Measurements from ENCODE around the gene MAP3K20. TPM values are rescaled to one million over a fixed set of nuclear protein-coding genes. Genes with fewer than 3 reads are reported as not detected.

The MAP3K20 gene
- total RNA-seq, 1 donor from 2014 or later = 466 TPM

DNA sequence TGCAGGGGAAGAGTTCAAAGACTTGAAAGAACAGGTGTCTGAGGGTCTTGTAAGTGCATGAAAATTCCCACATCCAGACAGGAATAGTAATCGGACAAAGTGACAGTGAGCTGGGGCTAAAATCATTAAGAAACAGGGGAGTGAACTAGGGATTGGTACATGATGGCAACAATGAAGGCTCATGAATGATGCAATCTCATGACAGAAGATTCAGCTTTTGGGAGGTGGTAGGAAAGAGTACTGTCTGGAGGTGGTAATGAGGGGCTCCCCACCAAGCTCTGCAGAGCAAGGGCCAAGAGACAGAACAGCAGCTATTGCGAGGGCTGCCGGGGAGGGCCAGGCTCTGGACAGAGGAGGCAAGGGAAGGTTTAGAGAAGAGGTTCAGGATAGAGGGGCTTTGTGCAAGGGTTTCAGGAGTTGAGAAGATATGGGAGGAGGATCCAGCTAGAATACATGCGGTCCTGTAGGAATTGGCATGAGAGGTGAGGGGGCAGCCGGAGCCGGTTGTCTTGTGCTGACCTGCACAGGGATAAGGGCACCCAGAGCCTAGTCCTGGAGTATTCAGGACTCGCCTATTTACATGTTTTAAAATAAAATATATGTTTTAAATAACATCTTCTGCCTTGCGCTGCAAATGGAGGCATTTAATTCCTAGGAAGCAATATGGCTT is 31.4 kb downstream of the MAP3K20 start:
- H3K36me3 ChIP-seq = peaks cover 8% of the 10 kb centered on the region
- H3K4me3 ChIP-seq = no peak overlapping the region
- H3K9me3 ChIP-seq (replicated peaks) = peaks cover 5% of the 10 kb centered on the region
- H3K27ac ChIP-seq (replicated peaks) = peak overlapping the region; percentile 64
- TF ChIP-seq, protein P1, sequence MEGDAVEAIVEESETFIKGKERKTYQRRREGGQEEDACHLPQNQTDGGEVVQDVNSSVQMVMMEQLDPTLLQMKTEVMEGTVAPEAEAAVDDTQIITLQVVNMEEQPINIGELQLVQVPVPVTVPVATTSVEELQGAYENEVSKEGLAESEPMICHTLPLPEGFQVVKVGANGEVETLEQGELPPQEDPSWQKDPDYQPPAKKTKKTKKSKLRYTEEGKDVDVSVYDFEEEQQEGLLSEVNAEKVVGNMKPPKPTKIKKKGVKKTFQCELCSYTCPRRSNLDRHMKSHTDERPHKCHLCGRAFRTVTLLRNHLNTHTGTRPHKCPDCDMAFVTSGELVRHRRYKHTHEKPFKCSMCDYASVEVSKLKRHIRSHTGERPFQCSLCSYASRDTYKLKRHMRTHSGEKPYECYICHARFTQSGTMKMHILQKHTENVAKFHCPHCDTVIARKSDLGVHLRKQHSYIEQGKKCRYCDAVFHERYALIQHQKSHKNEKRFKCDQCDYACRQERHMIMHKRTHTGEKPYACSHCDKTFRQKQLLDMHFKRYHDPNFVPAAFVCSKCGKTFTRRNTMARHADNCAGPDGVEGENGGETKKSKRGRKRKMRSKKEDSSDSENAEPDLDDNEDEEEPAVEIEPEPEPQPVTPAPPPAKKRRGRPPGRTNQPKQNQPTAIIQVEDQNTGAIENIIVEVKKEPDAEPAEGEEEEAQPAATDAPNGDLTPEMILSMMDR (IDR thresholded peaks at IDR 0.05; ENCODE audit: borderline replicate concordance) = no peak
- no peaks in the 10 kb centered on the region for H3K27me3 ChIP-seq (ENCODE audit: low read depth)
- H3K4me1 ChIP-seq = peaks cover 82% of the 10 kb centered on the region
- DNase-seq = no peak
- intact Hi-C loops (cut with micrococcal nuclease) = no loop called here

- TF ChIP-seq, protein P1 (IDR thresholded peaks at IDR 0.05; ENCODE audit: borderline replicate concordance) = no peak
- H3K36me3 ChIP-seq = peaks cover 8% of the 10 kb centered on the region
- H3K4me1 ChIP-seq = peaks cover 80% of the 10 kb centered on the region
- peaks cover 5% of the 10 kb centered on the region for H3K9me3 ChIP-seq (replicated peaks)
- peak overlapping the region; percentile 64 for H3K27ac ChIP-seq (replicated peaks)
- intact Hi-C loops (cut with micrococcal nuclease) = no loop called here
- H3K4me3 ChIP-seq = no peak overlapping the region
- no peak for DNase-seq
- no peaks in the 10 kb centered on the region for H3K27me3 ChIP-seq (ENCODE audit: low read depth)
Measured at GRCh38 chr2:173107629-173108022, 32.0 kb downstream of the MAP3K20 start.

- DNase-seq = no peak
- H3K4me1 ChIP-seq = peaks cover 61% of the 10 kb centered on the region
Measured at GRCh38 chr2:173109253-173110188, 33.9 kb downstream of the MAP3K20 start.

GRCh38 chr2:173117678-173118077 is 42.0 kb downstream of the MAP3K20 start:
- Histone ChIP-seq H3K4me1 (peaks cover 55% of the 10 kb centered on the region), H3K27ac (replicated peaks) (peak overlapping the region; percentile 77), H3K36me3 (peaks cover 5% of the 10 kb centered on the region), H3K9me3 (replicated peaks) (no peaks in the 10 kb centered on the region), H3K4me3 (no peak overlapping the region), H3K27me3 (ENCODE audit: low read depth) (no peaks in the 10 kb centered on the region)
- intact Hi-C loops (cut with micrococcal nuclease) = no loop called here
- DNase-seq = no peak
- TF ChIP-seq, protein P1 (IDR thresholded peaks at IDR 0.05; ENCODE audit: borderline replicate concordance) = no peak

More at GRCh38 chr2:173109253-173110188, 33.9 kb downstream of the MAP3K20 start:
- H3K9me3 ChIP-seq (replicated peaks) = peaks cover 5% of the 10 kb centered on the region
- H3K4me3 ChIP-seq = no peak overlapping the region
- TF ChIP-seq, protein P1 (IDR thresholded peaks at IDR 0.05; ENCODE audit: borderline replicate concordance) = no peak
- H3K36me3 ChIP-seq = peaks cover 8% of the 10 kb centered on the region
- peak overlapping the region; percentile 64 for H3K27ac ChIP-seq (replicated peaks)
- H3K27me3 ChIP-seq (ENCODE audit: low read depth) = no peaks in the 10 kb centered on the region
- intact Hi-C loops (cut with micrococcal nuclease) = no loop called here

DNA sequence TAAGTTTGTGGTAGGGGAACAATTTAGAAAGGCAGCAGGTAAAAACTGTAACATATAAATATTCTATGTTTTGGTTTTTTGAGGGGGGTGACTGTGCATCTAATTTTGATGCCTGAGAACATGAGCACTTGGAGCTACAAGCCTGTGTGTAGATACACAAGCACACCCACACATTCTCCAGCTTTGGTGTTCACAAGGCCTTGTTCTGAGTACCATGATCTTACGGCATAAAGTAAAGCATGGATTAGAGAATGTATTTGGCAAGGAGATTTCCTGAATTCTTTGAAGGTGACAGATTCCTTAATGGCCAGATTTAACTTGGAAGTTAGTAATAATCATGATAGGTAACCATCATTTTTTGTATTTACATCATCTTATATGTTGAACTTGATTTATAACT is 42.7 kb downstream of the MAP3K20 start:
- Histone ChIP-seq H3K4me3 (no peak overlapping the region), H3K9me3 (replicated peaks) (no peaks in the 10 kb centered on the region), H3K27me3 (ENCODE audit: low read depth) (no peaks in the 10 kb centered on the region), H3K36me3 (peaks cover 11% of the 10 kb centered on the region), H3K27ac (replicated peaks) (peak overlapping the region; percentile 77), H3K4me1 (peaks cover 62% of the 10 kb centered on the region)
- intact Hi-C loops (cut with micrococcal nuclease) = no loop called here
- DNase-seq = no peak
- TF ChIP-seq, protein P1 (IDR thresholded peaks at IDR 0.05; ENCODE audit: borderline replicate concordance) = no peak
